ENCODE results near the gene KRTAP9-4.
"Not testable (repeated sequence)": the region's sequence is repeated elsewhere in the genome, so short reads cannot be mapped to it uniquely, and the experiment has no call there.

KRTAP9-4 gene

DNA sequence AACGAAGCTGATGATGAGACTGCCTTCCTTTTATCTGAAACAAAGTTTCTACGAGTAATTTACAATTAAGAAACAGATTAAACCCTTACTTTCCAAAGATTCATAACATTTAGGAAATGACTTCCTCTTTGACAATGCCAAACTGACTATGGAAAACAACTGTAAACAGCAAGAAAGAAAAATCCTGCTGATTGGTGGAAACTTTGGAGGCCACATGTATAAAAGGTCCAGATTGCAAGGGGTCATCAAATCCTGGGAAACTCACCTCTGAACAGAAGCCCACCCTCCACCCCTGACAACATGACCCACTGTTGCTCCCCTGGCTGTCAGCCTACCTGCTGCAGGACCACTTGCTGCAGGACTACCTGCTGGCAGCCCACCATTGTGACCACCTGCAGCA, 15.6 kb downstream of the KRTAP9-4 start, which contains the start of gene KRTAP9-6:
Gene KRTAP9-6, plus strand, starts transcription at position 301 of the 400 bp plus-strand sequence. Its CDS starts 0 bp downstream, at position 301.
- DNase-seq = no peak

- DNase-seq = no peak
Observed at GRCh38 chr17:41267711-41268110, 18.2 kb downstream of the KRTAP9-4 start.

- not testable (repeated sequence) for DNase-seq
Observed at GRCh38 chr17:41271323-41271722, 21.8 kb downstream of the KRTAP9-4 start.

DNA sequence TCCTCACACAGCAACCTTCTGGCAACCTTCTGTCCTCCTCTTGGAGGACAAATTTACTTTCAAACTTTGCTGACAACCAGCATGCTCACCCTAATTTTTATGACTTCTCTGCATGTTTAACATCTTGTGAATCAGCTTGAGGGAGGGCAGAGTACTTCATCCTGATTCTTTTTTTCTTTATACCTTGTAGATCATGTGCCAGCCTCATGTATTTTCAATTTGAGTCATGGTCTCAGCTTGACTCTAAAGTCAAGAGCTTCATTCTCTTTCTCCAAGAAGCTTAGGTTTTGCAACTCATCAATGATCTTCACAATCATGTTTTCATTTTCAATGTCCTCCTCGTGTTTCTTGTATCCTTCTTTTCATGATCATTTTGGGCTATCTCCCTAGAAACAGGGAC, 22.4 kb downstream of the KRTAP9-4 start:
- DNase-seq = no peak

- DNase-seq = not testable (repeated sequence)
Observed at GRCh38 chr17:41275648-41276190, 26.2 kb downstream of the KRTAP9-4 start, which contains the start of gene KRTAP9-7. TSS of gene KRTAP9-7 (plus strand) at chr17:41275698. CDS start at chr17:41275698, 0 bp downstream.

- DNase-seq = no peak
Observed at GRCh38 chr17:41278176-41278955, 28.9 kb downstream of the KRTAP9-4 start.

GRCh38 chr17:41284043-41284442, 34.6 kb downstream of the KRTAP9-4 start:
- no peak for DNase-seq

GRCh38 chr17:41284546-41284945, 35.1 kb downstream of the KRTAP9-4 start:
- no peak for DNase-seq

GRCh38 chr17:41287050-41287449, 37.6 kb downstream of the KRTAP9-4 start:
- DNase-seq = no peak

DNA sequence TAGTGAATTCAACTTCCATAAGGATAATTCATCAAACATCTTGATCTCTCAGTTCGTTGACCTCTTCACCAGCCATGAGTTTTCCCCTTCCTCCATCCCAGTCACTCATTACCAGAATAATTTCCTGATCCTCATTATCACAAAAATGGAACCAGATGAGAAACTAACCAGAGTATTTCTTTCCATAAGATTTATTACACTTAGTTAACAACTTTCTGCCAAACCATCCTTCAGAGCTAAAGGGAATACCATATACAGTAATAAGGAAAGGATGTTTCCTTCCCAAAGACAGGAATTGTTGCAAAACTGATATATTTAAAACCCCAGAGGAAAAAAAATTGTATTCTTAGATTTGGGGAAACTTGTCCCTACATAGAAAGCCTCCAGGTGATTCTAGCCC, 44.5 kb downstream of the KRTAP9-4 start:
- no peak for DNase-seq

DNA sequence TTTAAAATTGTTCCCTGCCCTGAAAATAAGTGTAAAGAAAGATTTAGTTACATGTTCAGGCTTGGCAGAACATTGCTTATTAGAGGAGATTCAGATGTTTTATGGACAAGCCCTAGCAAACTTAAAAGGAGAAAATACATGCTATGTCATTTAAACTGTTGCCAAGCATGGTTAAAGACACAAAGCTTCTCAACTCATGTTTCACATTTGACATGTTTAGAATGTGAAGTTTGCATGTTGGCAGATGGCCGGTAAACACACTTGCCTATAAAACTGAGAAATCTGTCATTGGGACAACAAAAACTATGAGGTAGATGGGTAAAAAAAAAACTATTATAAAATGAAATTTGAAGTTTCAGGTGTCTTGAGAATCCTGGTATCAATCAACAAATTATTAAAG, 47.4 kb downstream of the KRTAP9-4 start:
- no peak for DNase-seq

DNA sequence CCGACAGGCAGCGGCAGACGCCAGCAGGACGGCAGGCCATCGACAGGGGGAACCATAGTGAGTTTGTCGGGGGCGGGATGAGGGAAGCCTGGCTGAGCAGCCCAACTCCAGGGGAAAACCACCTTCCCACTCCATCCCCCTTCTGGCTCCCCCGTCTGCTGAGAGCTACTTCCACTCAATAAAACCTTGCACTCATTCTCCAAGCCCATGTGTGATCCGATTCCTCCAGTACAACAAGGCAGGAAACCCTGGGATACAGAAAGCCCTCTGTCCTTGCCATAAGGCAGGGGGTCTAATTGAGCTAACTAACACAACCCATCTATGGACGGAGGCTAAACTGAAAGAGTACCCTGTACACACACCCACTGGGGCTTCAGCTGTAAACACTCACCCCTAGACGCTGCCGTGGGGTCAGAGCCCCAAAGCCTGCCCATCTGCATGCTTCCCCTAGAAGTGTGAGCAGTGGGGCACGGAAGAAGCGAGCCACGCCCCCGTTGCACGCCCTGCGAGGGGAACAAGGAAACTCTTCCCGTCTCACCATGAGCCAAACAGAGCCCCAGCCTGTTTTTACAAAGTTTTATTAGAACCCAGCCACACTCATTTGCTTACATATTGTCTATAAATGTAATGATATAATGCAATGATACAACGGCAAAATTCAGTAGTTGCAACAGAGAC, 49.1 kb downstream of the KRTAP9-4 start:
- no peak for DNase-seq

Measured in NCI-H446 treated with DMSO at 0.1 percent for 48 hours (cell line).